HG03066 (cell line): Measurements from ENCODE around the gene TMEM208.
A peak's percentile ranks its signal among the peaks of the same experiment; 100 is the strongest.

Experiments used
- ATAC-seq: cut with Tn5 transposase; IDR thresholded peaks from one replicate; pipeline ENCODE4 v1.9.1; 2021; ENCODE audit warnings: low read depth; ENCODE audit not compliant: unreplicated experiment

TMEM208 gene

GRCh38 chr16:67233596-67233995 is 6.7 kb downstream of the TMEM208 start:
- ATAC-seq = no peak

- ATAC-seq = no peak
Measured at GRCh38 chr16:67234180-67234597, 7.3 kb downstream of the TMEM208 start.

GRCh38 chr16:67235816-67236562 is 9.1 kb downstream of the TMEM208 start:
- ATAC-seq = no peak

GRCh38 chr16:67236563-67237395 is 9.8 kb downstream of the TMEM208 start:
- no peak for ATAC-seq

- ATAC-seq = no peak
Measured at GRCh38 chr16:67237396-67238277, 10.7 kb downstream of the TMEM208 start.

- no peak for ATAC-seq
Measured at GRCh38 chr16:67238278-67238575, 11.3 kb downstream of the TMEM208 start.

- ATAC-seq = no peak
Measured at GRCh38 chr16:67238806-67239470, 12.0 kb downstream of the TMEM208 start.

GRCh38 chr16:67240506-67240905 is 13.6 kb downstream of the TMEM208 start:
- no peak for ATAC-seq

GRCh38 chr16:67241008-67241900 is 14.3 kb downstream of the TMEM208 start:
- ATAC-seq = no peak

GRCh38 chr16:67242138-67242730 is 15.3 kb downstream of the TMEM208 start:
- no peak for ATAC-seq

GRCh38 chr16:67243481-67243880 is 16.6 kb downstream of the TMEM208 start:
- no peak for ATAC-seq

- ATAC-seq = peak; percentile 46
Measured at GRCh38 chr16:67244387-67245185, 17.7 kb downstream of the TMEM208 start.

- no peak for ATAC-seq
Measured at GRCh38 chr16:67245186-67245585, 18.3 kb downstream of the TMEM208 start.

- ATAC-seq = no peak
Measured at GRCh38 chr16:67245674-67246080, 18.7 kb downstream of the TMEM208 start.

GRCh38 chr16:67246081-67246755 is 19.3 kb downstream of the TMEM208 start:
- ATAC-seq = peak; percentile 22

- ATAC-seq = peak; percentile 9
Measured at GRCh38 chr16:67246756-67247191, 19.8 kb downstream of the TMEM208 start.

- peak; percentile 36 for ATAC-seq
Measured at GRCh38 chr16:67247192-67248072, 20.5 kb downstream of the TMEM208 start, which contains the start of gene FHOD1. TSS of gene FHOD1 (minus strand) at chr16:67247481. CDS start at chr16:67247410, 71 bp downstream.
